NCI-H524 (cell line): ENCODE measurements around the gene SEC23B.
"Not testable (repeated sequence)": the region's sequence is repeated elsewhere in the genome, so short reads cannot be mapped to it uniquely, and the experiment has no call there.

Experiments used
- DNase-seq, 2 experiments: peaks; one replicate each; lab custom pipeline; 2025; lab: John Stamatoyannopoulos, UW

Gene SEC23B

DNA sequence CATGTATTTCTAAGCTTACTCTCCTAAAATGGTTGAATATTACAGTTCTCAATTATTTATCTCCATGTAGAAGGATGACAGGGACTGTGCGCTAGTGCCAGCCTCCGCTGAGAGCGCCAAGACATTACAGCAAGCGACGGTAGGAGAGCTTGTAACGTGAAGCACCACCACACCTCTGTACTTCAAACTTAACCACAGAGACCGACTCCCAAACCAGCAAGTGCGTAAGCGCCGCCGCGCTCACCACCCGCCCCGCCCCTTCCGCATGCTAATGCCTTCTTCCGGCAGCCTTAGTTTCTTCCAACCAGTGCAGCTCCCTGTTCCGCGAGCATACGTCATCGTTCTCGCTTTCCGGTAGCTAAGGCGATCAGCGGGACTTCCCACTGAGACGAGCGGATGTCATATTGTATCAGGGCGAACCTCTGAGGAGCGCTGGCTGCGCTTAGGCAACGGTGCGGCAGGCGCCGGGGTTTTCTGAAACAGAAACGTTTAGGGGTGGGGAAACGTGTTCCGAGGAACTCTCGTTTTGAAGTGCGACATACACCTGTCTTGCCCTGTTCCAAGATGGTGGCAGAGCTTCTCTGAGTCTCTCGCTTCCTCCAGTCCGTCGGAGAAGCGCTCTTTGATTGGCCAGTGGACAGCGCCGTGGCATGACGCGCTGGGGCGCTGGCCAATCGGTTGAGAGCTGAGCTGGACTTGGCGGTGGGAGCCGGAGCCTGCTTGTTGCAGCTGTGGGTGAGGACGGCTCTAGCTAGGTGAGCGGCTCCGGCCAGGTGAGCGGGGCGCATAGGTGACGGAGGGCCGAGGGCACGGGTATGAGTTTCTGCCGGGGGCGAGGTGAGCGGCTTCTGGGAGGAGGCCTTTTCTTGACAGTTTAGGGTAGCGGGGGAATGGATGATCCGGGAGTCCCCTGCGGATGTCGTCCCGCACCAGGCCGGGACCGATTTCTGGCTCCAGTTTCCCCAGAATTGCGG lies at the start of gene SEC23B:
Gene SEC23B, plus strand, starts transcription at position 723 of the 974 bp plus-strand sequence. CDS start 2,896 bp downstream, outside the sequence.
- DNase-seq = peak; percentile 97 to 98

DNA sequence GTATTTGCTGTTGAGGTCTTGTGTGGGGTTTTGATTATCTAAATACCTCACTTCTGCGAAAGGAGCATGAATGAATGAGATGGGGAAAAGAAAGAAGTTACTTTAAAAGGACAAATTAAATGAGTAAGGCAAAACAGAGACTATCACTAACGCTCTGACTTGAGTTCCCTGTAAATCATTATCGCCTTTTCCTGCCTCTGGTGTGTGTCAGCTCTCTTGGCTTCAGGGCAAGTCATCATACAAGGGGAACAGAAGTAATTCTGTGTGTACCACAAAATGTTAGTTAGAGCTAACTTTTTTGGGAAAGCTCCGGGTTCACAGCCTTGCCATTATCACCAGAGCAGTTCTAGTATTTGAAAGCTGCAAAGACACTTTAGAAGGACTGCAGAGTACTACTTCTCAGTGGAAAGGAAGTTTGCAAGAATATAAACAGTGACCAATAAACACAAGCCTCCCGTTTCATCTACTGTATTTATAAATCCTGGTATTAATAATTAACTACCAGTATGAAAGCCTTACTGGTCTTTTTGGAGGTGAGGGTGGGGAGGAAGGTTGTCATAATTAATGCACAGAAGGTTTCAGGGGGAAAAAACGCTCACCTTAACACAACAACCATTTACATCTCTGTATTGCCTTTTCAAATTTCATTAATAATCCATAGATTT lies 42.1 kb upstream of the SEC23B start:
- no peak for DNase-seq

DNA sequence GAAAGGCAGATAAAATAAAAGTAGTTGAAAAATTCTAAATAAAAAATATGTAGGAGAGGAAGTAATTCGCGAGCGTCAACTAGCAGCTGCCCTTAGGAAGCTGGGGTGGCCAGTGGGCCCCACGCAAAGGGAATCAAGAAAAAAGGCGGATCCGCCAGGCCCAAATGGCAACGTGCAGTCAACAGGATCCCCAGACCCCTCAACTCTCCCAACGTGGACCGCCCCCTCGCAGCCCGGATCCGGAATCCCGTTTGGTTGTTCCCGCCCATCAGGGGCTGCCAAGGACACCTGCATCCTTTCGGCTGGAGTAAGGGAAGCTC lies 41.2 kb upstream of the SEC23B start:
- peak; percentile 96 to 98 for DNase-seq

DNA sequence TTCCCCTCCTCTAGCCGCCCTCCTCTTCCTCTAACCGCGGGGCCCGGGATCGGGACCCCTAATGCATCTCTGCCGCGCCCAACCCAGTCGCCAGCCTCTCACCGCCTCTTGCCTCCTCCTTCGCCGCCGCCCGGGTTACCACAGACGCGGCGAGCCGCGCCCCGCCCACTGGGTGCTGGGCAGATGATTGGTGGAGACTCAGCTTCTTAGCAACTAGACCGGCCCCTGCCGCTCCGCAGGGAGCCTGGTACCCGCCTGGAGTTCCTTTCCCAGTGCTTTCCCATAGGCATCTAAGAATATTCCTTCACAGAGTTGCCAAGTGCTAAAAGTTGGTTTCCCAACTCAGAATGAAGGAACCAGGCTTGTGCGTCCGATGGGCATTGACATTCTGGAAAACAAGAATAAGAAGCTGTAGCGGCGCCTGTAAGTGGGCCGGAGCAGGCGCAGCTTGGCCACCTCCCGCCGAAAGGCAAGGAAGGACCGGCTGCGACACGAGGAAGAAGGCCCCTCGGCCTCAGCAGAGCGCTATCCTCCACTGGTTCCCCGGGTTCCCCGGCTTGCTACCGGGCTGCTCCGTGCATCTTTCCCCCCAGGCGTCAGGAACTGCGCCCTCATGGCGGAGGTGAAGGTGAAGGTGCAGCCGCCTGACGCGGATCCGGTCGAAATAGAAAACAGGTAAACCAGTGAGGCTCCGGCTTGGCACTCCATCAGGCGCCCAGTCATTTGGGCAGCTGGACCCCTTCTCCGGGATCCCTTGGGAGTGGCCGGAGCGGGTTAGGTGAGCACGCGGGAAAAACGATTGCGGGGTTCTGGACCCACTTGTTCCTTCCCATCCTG lies 40.6 kb upstream of the SEC23B start, which contains the start of the genes DZANK1 and POLR3F:
Gene DZANK1, minus strand, starts transcription at position 137 of the 837 bp plus-strand sequence. CDS start 1,672 bp downstream, outside the sequence.
Gene POLR3F, plus strand, starts transcription at position 497 of the 837 bp plus-strand sequence. Its CDS starts 117 bp downstream, at position 614.
- peak; percentile 96 to 98 for DNase-seq

DNA sequence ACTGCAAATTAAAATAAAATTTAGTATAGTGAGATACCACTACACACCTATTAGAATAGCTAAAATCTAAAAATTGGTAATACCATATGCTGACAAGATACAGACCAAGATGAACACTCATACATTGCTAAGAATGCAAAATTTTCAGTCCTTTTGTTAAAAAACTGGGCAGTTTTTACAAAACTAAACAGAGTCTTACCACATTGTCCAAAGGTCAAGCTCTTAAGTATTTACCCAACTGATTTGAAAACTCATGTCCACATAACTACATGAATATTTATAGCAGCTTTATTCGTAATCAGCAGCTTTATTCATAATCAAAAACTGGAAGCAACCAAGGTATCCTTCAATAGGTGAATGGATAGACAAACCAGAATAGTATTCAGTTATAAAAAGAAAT lies 30.5 kb upstream of the SEC23B start:
- no peak for DNase-seq

DNA sequence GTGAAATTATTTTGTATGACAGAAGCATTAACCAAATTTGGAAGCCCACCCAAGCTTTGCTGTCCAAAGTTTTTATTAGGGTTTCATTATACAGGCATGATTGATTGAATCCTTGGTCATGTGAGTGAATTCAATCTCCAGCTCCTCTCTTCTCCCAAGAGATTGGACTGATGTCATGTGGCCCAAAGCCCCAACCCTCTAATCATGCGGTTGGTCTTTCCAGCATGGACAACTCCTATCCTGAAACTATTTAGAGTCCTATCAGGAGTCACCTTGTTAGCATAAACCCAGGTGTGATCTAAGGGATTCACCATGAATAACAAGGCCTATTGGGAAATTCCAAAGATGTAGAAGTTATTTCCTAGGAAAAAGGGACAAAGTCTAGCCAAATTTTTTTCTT lies 29.9 kb upstream of the SEC23B start:
- DNase-seq = no peak

DNA sequence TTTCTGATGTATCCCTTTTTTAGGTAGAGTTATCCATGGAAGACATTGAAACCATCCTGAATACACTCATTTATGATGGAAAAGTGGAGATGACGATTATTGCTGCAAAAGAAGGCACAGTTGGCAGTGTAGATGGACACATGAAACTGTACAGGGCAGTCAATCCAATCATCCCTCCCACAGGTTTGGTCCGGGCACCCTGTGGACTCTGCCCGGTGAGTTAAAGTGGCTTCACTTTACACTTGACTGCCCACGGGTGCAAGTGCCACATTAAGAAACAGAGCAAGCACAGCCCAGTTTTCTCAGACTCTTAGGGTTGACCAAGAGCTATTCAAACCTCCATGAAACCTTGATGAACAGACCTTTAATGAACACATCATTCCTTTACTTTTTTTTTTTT lies 26.1 kb upstream of the SEC23B start:
- no peak for DNase-seq

DNA sequence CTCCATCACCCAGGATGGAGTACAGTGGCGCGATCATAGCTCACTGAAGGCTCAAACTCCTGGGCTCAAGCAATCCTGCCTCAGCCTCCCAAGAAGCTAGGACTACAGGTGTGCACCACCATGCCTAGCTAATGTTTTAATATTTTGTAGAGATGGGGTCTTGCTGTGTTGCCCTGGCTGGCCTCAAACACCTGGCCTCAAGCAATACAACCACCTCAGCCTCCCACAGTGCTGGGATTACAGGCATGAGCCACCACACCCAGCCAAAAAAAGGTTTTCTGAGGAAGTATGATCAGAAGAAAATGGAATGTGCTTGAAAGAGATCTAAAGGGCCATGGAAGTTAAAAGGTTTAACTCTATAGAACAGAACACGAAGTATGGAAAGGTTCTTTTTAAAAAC lies 19.4 kb upstream of the SEC23B start:
- no peak for DNase-seq

DNA sequence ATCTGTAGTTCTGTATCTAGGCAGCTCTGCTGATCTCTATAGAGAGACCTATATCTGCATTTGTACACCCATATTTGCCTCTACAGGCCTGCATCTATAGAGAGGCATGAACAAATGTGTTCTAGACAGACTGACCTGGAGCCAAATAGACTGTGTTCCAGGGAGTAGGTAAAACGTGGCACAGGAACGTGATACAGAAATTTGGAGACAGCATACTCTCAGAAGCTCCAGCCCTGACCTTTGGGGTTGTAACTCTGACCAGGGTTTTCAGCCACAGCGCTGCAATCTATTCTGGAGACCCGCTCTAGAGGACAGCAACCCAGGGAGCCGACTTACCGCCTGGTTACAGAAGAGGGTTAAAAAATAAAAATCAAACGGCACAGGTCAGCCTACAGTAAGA lies 11.7 kb upstream of the SEC23B start:
- DNase-seq = peak in 1 of 2 experiments; percentile 15

DNA sequence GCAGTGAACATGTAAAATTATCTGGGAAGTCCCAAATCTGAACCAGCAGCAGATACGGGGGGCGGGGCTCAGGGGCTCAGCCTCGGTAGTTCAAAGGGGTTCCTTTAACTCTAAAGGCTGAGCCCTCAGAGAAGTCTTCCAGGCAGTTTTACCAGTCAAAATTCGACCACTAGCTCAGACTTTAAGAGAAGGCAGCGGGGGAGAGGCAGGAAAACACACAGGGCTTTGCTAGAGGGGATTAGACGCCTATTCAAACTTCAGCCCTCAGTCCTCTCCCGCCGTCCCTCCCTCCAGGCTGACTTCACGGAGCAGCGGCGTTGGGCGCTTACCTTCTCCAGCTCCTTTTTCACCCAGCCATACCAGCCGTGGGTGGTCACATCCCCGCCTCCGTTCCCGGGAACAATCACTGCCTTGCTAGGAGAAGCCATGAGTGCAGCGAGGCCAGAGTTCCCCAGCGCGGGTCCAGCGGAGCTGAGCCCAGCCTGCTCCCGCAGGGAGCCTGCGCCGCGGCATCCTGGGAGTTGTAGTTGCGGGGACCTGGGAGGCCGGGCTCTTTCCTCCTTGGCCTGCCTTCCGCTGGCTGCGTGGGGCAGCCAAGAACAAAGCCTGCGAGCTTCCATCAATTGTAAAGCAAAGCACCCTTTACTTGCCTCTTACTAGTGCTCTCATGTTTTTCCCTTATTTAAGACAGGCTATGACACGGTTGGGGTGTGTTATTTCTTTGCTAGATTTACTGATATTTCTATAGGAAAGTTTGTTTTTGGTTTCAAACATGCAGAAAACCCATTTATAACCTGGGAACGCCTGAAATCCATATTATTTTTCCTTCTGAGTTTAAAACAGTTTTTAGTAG lies 10.8 kb upstream of the SEC23B start, which contains the start of gene RBBP9:
Gene RBBP9, minus strand, starts transcription at position 486 of the 853 bp plus-strand sequence. Its CDS starts 58 bp downstream, at position 428.
- DNase-seq = peak; percentile 79 to 89

DNA sequence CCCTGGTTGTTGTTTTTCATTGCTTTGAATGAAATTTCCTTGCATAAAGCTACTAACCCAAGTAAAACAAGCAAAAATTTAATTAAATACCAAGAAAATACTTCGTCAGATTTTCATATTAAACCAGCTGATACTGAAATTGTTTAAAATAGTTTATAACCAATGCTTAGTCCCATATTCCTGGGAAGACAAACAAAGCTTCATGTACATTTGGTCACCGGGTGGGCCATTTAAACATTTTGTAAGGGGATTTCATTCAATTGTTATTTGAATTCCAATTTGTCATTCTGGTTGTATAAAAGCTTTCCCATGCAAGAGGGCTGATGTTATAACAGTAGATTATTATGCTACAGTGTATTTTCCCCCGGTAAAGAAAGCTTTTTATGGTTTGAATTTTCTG lies 10.1 kb upstream of the SEC23B start:
- DNase-seq = no peak

DNA sequence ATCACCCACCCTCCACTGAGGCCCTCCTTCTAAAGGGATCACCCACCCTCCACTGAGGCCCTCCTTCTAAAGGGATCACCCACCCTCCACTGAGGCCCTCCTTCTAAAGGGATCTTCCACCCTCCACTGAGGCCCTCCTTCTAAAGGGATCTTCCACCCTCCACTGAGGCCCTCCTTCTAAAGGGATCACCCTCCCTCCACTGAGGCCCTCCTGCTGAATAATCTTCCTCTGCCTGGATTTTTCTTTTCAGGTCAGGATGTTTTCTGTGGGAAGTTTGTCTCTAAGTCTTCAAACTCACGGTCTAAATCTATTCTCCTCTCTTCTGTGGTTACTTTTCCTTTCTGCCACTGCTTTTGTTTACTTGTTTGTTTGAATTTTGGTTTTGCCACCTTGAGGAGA lies 6.1 kb upstream of the SEC23B start:
- not testable (repeated sequence) for DNase-seq

DNA sequence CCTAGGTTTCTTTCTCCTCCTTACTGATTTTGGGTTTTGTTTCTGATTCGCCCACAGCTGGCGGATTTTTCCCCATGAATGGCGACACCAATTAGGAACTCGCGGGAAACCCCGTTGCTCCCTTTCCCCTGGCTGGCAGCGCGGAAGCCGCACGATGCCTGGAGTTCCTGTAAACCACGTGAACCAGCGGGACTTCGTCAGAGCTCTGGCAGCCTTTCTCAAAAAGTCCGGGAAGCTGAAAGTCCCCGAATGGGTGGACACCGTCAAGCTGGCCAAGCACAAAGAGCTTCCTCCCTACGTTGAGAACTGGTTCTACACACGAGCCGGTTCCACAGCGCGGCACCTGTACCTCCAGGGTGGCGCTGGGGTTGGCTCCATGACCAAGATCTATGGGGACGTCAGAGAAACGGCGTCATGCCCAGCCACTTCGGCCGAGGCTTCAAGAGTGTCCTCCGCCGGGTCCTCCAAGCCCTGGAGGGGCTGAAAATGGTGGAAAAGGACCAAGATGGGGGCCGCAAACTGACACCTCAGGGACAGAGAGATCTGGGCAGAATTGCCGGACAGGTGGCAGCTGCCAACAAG lies 3.2 kb upstream of the SEC23B start:
- peak; percentile 12 to 16 for DNase-seq

DNA sequence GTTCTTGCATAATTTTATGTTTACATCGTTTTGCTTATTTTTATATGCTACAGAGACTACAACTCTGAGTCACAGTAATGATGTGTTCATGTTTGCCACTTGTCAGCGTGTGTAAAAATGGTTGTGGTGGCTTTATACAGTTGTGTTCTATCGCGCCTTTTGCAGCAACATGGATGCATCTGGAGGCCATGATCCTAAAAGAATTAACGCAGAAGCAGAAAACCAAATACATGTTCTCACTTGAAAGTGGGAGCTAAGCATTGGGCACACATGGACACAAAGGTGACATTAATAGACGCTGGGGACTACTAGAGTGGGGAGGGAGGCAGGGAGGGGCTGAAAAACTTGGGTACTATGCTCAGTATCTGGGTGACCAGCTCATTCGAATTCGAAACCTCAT lies 996 bp upstream of the SEC23B start:
- no peak for DNase-seq

DNA sequence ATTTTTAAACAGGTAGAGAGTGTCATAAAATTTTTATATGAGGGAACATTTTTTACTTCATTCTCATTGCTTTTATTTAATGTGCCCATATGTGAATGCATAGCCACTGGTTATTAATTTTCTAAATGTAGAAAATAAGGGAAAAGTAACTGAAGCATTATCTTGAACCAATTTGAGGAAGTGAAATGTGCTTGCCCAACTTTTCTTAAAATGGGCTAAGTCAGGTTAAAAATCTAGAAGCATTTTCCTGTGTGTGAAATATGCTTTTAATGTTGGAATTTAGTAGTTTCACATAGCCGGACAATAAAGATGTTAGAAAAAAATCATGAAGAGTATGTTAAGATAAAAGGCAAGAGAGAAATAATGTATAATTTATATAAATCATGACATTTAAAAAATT lies 3.8 kb downstream of the SEC23B start:
- no peak for DNase-seq

DNA sequence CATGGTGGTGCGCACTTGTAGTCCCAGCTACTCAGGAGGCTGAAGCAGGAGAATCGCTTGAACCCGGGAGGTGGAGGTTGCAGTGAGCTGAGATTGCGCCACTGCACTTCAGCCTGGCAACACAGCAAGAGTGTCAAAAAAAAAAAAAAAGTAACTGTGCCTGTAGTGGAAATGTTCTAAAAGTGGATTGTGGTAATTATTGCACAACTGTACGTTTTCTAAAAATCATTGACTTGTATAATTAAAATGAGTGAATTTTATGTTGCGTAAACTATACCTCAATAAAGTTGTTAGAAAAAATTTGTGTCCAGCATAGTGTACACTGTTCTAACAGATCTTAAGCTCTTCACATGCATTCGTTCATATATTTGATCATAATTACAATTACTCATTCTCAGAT lies 5.5 kb downstream of the SEC23B start:
- DNase-seq = no peak

DNA sequence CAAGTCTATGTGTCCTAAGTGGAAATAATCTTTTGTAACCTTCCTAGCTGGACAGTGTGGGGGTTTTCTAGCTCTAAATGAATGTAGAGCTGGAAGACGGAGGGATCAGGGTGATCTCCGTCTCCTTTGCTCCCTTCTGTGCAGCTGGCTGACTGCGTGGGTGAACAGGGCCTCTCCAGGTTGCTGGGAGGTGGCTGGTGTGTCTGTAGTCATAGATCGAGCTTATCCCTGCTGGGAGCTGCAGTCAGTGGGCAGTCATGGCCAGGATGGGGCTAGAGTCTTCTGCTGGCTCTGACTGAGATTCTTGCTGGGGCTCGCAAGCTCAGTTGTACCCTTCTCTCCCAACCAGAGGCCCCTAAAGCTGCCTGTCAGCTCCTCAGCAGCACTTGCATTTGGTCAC lies 6.4 kb downstream of the SEC23B start:
- no peak for DNase-seq

DNA sequence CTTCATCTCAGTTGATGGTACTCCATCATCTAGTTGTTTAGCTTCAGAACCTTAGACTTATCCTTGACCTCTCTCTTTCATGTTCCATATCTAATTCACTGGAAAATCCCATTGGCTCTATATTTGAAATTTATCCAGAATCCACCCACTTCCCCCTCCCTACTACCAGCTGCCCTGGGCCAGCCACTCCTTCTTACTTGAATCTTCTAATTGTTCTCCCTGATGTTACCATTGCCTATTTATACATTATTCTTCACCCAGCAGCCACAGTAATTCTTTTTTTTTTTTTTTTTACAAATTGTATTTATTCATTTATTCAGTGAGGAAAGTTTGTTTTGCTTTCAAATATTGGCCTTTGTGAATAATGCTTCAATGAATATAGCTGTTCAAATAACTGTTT lies 8.2 kb downstream of the SEC23B start:
- no peak for DNase-seq

DNA sequence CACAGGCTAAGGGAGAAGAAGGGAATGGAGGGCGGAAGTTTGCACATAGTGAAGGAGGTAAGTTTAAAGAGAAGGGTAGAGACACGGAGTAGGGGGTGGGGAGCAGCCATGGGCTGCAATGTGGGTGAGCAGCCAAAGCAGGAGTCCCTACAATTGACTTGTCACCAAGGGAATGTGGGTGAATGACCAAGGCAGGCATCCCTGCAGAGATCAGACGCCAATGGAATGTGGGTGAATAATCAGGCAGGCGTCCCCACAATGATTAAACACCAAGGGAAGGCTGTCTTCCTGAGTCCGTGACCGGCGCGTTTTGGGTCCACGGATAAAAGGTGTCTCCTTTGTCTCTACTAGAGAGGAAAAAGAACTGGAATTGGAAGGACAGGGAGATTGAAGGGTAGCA lies 14.3 kb downstream of the SEC23B start:
- DNase-seq = not testable (repeated sequence)

DNA sequence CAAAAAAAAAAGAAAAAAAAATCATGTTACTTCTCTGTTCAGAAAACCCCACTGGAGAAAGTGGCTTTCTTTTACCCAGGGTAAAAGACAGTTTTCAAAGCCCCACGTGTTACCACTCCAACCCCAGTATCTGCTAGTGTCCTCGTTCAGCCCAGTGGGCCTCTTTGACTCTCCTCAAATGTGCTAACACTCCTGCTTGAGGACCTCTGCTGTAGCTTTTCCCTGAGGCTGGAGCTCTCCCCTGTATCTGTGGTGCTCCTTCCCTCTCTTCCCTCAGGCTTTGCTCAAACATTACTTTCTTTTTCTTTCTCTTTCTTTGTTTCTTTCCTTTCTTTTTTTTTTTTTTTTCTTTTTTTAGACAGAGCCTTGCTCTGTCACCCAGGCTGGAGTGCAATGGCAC lies 15.3 kb downstream of the SEC23B start:
- no peak for DNase-seq

DNA sequence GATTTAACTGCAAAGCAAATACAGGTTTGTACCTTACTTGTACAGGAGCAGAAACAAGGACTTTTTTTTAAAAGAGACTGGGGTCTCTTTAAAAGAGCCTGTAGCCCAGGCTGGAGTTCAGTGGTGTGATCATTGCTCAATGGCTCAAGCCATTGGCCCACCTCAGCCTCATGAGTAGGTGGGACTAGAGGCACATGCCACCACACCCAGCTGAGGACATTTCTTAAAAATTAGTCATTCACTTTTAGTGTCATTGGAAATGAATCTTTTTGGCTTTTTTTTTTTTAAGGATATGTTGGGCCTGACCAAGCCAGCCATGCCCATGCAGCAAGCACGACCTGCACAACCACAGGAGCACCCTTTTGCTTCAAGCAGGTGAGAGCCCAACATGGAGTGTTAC lies 16.9 kb downstream of the SEC23B start:
- no peak for DNase-seq
